Uterus (tissue), 4 donors: ENCODE results near the gene SLC39A7. TPM values are rescaled to one million over a fixed set of nuclear protein-coding genes. Genes with fewer than 3 reads are reported as not detected.

Source experiments
- DNase-seq, 2 donors: peaks; one replicate each; pipeline ENCODE4 v3.0.0-alpha.2; 2019 to 2020
- H3K27ac ChIP-seq, 2 donors: fragments of 200-600 bp; sonication (generic); 1 replicate in 1 of 2; 2 replicates in 1 of 2; pipeline ENCODE4 v1.5.1; 2016 to 2018
- H3K27me3 ChIP-seq, 2 donors: fragments of 200-600 bp; sonication (generic); one replicate each; pipeline ENCODE4 v1.5.1; 2018 to 2019; ENCODE audit warnings: control low read depth in 1 of 2
- H3K36me3 ChIP-seq, 2 donors: fragments of 200-600 bp; sonication (generic); one replicate each; pipeline ENCODE4 v1.5.1; 2019; ENCODE audit warnings: control low read depth in 1 of 2
- H3K4me1 ChIP-seq, 2 donors: fragments of 200-600 bp; sonication (generic); one replicate each; pipeline ENCODE4 v1.5.1; 2018 to 2019; ENCODE audit warnings: control low read depth in 1 of 2
- H3K4me3 ChIP-seq, 2 donors: fragments of 200-600 bp; sonication (generic); 1 replicate in 1 of 2; 2 replicates in 1 of 2; pipeline ENCODE4 v1.5.1; 2018 to 2019; ENCODE audit warnings: mild to moderate bottlenecking in 1 of 2
- H3K9me3 ChIP-seq, 2 donors: fragments of 200-600 bp; sonication (generic); one replicate each; pipeline ENCODE4 v1.5.1; 2019; ENCODE audit warnings: control low read depth in 1 of 2
- POLR2A ChIP-seq, 2 donors: fragments of 450-650 bp; IDR thresholded peaks; one replicate each; pipeline ENCODE4 v1.6.1; 2016; ENCODE audit warnings: antibody characterized with exemption in 2 of 2, mild to moderate bottlenecking in 1 of 2, moderate library complexity in 1 of 2
- intact Hi-C: fragments of 100-400 bp; cut with DNase I; formaldehyde crosslinking; loops from one replicate; pipeline ENCODE4 v1.15.1; 2023; ENCODE audit warnings: low total_unique reads
- total RNA-seq, 4 donors: library from RNA; depleted of rRNA in 3 of 4; stranded (reverse); fragments of >200 nt in 3 of 4; gene quantifications; one replicate each; pipeline versions ENCODE4 v1.1.0 to v1.2.4, GENCODE V29; 2014 to 2023
- TF ChIP-seq, protein P1 (sequence below), 4 experiments: fragments of 200-600 bp in 2 of 4; fragments of 450-650 bp in 2 of 4; sonication (generic) in 2 of 4; IDR thresholded peaks; one replicate each; pipeline ENCODE4 v1.5.1; 2016 to 2019; ENCODE audit warnings: antibody characterized with exemption in 4 of 4, mild to moderate bottlenecking in 2 of 4, moderate library complexity in 1 of 4
- donor health status: DM: yes; HTN: yes; CAD: no.

Gene SLC39A7
- total RNA-seq, 4 donors from 2014 or later = 53.8 to 87.8 (median 57.5) TPM

- H3K9me3 ChIP-seq = no peaks in the 10 kb centered on the region
- peaks cover 10% of the 10 kb centered on the region in 2 donors for H3K4me1 ChIP-seq
- no peak for TF ChIP-seq POLR2A (IDR thresholded peaks at IDR 0.05)
- TF ChIP-seq, protein P1, sequence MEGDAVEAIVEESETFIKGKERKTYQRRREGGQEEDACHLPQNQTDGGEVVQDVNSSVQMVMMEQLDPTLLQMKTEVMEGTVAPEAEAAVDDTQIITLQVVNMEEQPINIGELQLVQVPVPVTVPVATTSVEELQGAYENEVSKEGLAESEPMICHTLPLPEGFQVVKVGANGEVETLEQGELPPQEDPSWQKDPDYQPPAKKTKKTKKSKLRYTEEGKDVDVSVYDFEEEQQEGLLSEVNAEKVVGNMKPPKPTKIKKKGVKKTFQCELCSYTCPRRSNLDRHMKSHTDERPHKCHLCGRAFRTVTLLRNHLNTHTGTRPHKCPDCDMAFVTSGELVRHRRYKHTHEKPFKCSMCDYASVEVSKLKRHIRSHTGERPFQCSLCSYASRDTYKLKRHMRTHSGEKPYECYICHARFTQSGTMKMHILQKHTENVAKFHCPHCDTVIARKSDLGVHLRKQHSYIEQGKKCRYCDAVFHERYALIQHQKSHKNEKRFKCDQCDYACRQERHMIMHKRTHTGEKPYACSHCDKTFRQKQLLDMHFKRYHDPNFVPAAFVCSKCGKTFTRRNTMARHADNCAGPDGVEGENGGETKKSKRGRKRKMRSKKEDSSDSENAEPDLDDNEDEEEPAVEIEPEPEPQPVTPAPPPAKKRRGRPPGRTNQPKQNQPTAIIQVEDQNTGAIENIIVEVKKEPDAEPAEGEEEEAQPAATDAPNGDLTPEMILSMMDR (IDR thresholded peaks at IDR 0.05) = no peak
- intact Hi-C loops = no loop called here
- no peak for DNase-seq
- H3K27me3 ChIP-seq = no peaks in the 10 kb centered on the region
- H3K36me3 ChIP-seq = no peaks in the 10 kb centered on the region
- peak overlapping the region; percentile 72 to 89 for H3K4me3 ChIP-seq
- H3K27ac ChIP-seq = peak overlapping the region in 1 of 2 donors; percentile 96
Observed at GRCh38 chr6:33198853-33199436, 1.7 kb upstream of the SLC39A7 start.

- H3K36me3 ChIP-seq = no peaks in the 10 kb centered on the region
- H3K27me3 ChIP-seq = no peaks in the 10 kb centered on the region
- intact Hi-C loops = loop anchor here (10.0 kb wide), 1 partner anchor 95 kb away; the partner anchor contains the start of gene RGL2
- TF ChIP-seq, protein P1 (IDR thresholded peaks at IDR 0.05) = no peak
- no peak for TF ChIP-seq POLR2A (IDR thresholded peaks at IDR 0.05)
- no peak for DNase-seq
- peaks cover 10% of the 10 kb centered on the region in 2 donors for H3K4me1 ChIP-seq
- no peaks in the 10 kb centered on the region for H3K9me3 ChIP-seq
- H3K4me3 ChIP-seq = peak overlapping the region; percentile 72 to 89
- peak overlapping the region; percentile 94 to 96 for H3K27ac ChIP-seq
Observed at GRCh38 chr6:33199687-33200218, 914 bp upstream of the SLC39A7 start.

GRCh38 chr6:33201147-33201545 lies 479 bp downstream of the SLC39A7 start:
- H3K27ac ChIP-seq = peak overlapping the region; percentile 94 to 96
- intact Hi-C loops = loop anchor here (10.0 kb wide), 1 partner anchor 94 kb away; the partner anchor contains the start of gene RGL2
- peaks cover 10% of the 10 kb centered on the region in 2 donors for H3K4me1 ChIP-seq

DNA sequence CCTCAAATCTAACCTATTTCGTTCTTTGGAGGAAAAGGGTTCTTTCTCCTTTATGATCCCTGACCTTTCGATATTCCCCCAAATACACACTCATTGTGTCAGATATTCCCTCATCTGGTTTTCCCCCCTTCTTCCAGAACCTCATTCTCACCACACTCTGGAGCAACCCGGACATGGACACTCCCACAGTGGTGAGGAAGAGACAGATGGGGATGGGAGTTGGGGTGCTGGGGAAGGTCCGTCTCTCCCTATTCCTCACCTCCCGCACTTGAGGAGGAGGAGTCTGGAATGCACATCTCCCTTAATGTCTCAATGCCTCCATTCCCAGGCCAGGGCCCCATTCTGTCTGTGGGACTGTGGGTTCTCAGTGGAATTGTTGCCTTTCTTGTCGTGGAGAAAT lies 1.3 kb downstream of the SLC39A7 start:
- H3K27me3 ChIP-seq = no peaks in the 10 kb centered on the region
- H3K27ac ChIP-seq = no peak overlapping the region
- no peaks in the 10 kb centered on the region for H3K9me3 ChIP-seq
- intact Hi-C loops = loop anchor here (10.0 kb wide), 1 partner anchor 93 kb away; the partner anchor contains the start of gene RGL2
- H3K4me1 ChIP-seq = peaks cover 10% of the 10 kb centered on the region in 2 donors
- TF ChIP-seq POLR2A (IDR thresholded peaks at IDR 0.05) = no peak
- TF ChIP-seq, protein P1 (IDR thresholded peaks at IDR 0.05) = no peak
- H3K36me3 ChIP-seq = no peaks in the 10 kb centered on the region
- peak overlapping the region; percentile 72 to 89 for H3K4me3 ChIP-seq
- DNase-seq = no peak

More at GRCh38 chr6:33201147-33201545, 479 bp downstream of the SLC39A7 start:
- Histone ChIP-seq H3K27me3 (no peaks in the 10 kb centered on the region), H3K36me3 (no peaks in the 10 kb centered on the region), H3K9me3 (no peaks in the 10 kb centered on the region), H3K4me3 (peak overlapping the region; percentile 72 to 89)
- TF ChIP-seq, protein P1 (IDR thresholded peaks at IDR 0.05) = no peak
- no peak for TF ChIP-seq POLR2A (IDR thresholded peaks at IDR 0.05)
- no peak for DNase-seq

DNA sequence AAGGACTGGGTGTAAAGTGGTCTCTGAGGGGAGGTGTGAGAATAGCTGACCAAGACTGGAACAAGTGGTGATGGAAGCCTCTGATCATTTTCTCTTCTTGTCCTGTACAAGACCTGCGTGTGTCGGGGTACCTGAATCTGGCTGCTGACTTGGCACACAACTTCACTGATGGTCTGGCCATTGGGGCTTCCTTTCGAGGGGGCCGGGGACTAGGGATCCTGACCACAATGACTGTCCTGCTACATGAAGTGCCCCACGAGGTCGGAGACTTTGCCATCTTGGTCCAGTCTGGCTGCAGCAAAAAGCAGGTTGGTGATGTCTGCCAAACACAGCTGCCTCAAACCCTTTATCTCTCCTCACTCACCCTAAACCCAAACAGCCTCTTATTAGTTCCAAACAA lies 2.1 kb downstream of the SLC39A7 start:
- no peaks in the 10 kb centered on the region for H3K36me3 ChIP-seq
- intact Hi-C loops = loop anchor here (10.0 kb wide), 1 partner anchor 92 kb away; the partner anchor contains the start of gene RGL2
- no peak overlapping the region for H3K27ac ChIP-seq
- TF ChIP-seq POLR2A (IDR thresholded peaks at IDR 0.05) = no peak
- TF ChIP-seq, protein P1 (IDR thresholded peaks at IDR 0.05) = no peak
- no peak overlapping the region for H3K4me3 ChIP-seq
- H3K27me3 ChIP-seq = no peaks in the 10 kb centered on the region
- no peaks in the 10 kb centered on the region for H3K9me3 ChIP-seq
- DNase-seq = no peak
- peaks cover 10% of the 10 kb centered on the region in 2 donors for H3K4me1 ChIP-seq
